KOPT-K1 (cell line): Measurements from ENCODE around the gene SUCLG2.
"Not testable (repeated sequence)": the region's sequence is repeated elsewhere in the genome, so short reads cannot be mapped to it uniquely, and the experiment has no call there.

Source experiments
- H3K27ac ChIP-seq: fragments of 200-600 bp; sonication (generic); 2 replicates; pipeline ENCODE4 v1.5.1; 2016; ENCODE audit warnings: antibody characterized with exemption, mild to moderate bottlenecking, low read depth, low read length; ENCODE audit not compliant: poor library complexity, severe bottlenecking
- H3K36me3 ChIP-seq: fragments of 200-600 bp; sonication (generic); 2 replicates; pipeline ENCODE4 v1.5.1; 2017; ENCODE audit warnings: antibody characterized with exemption, mild to moderate bottlenecking, low read length, moderate library complexity; ENCODE audit not compliant: insufficient read depth
- H3K9me3 ChIP-seq: fragments of 200-600 bp; sonication (generic); 2 replicates; pipeline ENCODE4 v1.5.1; 2017; ENCODE audit warnings: antibody characterized with exemption, low read length, mild to moderate bottlenecking; ENCODE audit not compliant: insufficient read depth, poor library complexity, severe bottlenecking

SUCLG2 gene

GRCh38 chr3:67576441-67576840 lies 78.0 kb downstream of the SUCLG2 start:
- Histone ChIP-seq H3K9me3 (no peaks in the 10 kb centered on the region), H3K27ac (no peak overlapping the region), H3K36me3 (0 out of 2 replicates have a peak, but pooled peaks cover 5% of the 10 kb centered on the region)

DNA sequence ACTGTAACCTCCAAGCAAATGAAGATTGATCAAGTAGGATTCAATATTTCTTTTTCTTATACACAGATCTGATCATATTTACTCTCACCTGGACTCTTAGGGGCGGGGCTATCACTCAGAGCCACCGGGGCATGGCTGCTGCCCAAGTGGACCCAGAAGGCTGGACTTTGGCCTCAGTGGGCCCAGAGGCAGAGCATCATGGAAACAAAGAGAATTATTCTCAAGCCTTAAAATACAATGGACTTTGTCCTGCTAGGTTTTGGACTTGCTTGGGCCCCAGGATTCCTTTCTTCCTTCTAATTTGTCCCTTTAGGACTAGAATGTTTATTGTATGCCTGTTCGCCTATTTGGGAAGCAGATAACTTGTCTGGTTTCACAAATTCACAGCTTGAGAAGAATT lies 85.1 kb downstream of the SUCLG2 start:
- H3K9me3 ChIP-seq: peaks cover 13% of the 10 kb centered on the region
- H3K36me3 ChIP-seq: peaks cover 11% of the 10 kb centered on the region; the same call in 1 of the 2 replicates
- H3K27ac ChIP-seq: no peak overlapping the region

DNA sequence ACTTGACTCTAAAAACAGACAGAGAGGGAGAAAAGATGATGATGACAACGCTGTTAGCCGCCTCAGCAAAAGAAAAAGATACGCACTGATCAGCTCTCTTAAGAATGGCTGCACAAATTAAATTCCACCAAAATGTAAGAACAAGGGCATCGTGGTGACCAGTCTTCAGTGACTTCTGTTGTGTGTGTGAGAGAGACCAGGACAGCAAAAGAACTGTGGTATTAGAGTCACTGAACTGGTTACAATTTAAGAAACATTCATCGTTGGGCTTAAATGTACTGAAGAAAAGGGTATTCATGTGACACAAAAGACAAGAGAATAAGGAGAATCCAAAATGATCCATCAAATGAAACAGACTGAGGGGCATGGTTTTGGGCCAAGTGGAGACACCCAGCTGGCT lies 86.5 kb downstream of the SUCLG2 start:
- Histone ChIP-seq H3K9me3 (peaks cover 13% of the 10 kb centered on the region), H3K27ac (no peak overlapping the region), H3K36me3 (peaks cover 6% of the 10 kb centered on the region; the same call in 1 of the 2 replicates)

GRCh38 chr3:67564973-67565372 lies 89.4 kb downstream of the SUCLG2 start:
- no peak overlapping the region for H3K27ac ChIP-seq
- no peaks in the 10 kb centered on the region for H3K36me3 ChIP-seq
- H3K9me3 ChIP-seq: no peaks in the 10 kb centered on the region

- Histone ChIP-seq H3K27ac (no peak overlapping the region), H3K9me3 (no peaks in the 10 kb centered on the region), H3K36me3 (no peaks in the 10 kb centered on the region)
These were observed 90.4 kb downstream of the SUCLG2 start for GRCh38 chr3:67564008-67564407.

DNA sequence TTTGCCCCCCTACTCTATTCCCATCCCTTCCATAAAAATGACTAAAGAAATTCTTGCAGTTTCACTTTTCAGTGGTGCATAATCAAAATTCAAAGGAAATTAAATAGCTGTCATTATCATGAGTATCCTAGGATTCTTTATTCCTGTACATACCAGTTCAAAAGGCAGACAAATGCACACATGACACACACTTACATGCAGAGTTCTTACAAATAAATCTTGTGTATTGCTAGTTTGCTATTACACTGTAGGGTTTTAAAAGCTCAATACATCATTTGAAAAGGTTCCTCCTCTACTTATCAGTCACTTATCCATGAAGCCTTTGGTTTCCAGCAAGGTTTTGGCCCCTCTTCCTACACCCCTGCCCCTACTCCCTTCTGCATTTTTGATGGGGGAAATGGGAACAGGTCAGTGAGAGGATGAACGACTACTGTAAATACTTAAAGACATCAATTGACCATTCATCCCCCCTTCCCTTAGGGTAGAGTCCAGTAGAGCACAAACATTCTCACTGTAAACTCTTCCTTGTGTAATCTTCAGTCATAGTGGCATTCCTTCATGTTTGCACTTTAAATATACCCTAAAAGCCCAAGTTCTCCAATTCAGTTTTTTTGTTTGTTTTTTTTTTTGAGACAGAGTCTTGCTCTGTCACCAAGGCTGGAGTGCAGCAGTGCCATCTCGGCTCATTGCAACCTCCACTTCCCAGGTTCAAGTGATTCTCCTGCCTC lies 92.6 kb downstream of the SUCLG2 start:
- no peaks in the 10 kb centered on the region for H3K36me3 ChIP-seq
- H3K27ac ChIP-seq: no peak overlapping the region
- H3K9me3 ChIP-seq: no peaks in the 10 kb centered on the region

- Histone ChIP-seq H3K9me3 (no peaks in the 10 kb centered on the region), H3K36me3 (no peaks in the 10 kb centered on the region), H3K27ac (no peak overlapping the region)
These were observed 93.1 kb downstream of the SUCLG2 start for GRCh38 chr3:67561266-67561665.

GRCh38 chr3:67559029-67559605 lies 95.3 kb downstream of the SUCLG2 start:
- Histone ChIP-seq H3K27ac (no peak overlapping the region), H3K9me3 (no peaks in the 10 kb centered on the region), H3K36me3 (no peaks in the 10 kb centered on the region)

- no peaks in the 10 kb centered on the region for H3K36me3 ChIP-seq
- H3K27ac ChIP-seq: no peak overlapping the region
- no peaks in the 10 kb centered on the region for H3K9me3 ChIP-seq
These were observed 96.0 kb downstream of the SUCLG2 start for GRCh38 chr3:67558426-67558825.

DNA sequence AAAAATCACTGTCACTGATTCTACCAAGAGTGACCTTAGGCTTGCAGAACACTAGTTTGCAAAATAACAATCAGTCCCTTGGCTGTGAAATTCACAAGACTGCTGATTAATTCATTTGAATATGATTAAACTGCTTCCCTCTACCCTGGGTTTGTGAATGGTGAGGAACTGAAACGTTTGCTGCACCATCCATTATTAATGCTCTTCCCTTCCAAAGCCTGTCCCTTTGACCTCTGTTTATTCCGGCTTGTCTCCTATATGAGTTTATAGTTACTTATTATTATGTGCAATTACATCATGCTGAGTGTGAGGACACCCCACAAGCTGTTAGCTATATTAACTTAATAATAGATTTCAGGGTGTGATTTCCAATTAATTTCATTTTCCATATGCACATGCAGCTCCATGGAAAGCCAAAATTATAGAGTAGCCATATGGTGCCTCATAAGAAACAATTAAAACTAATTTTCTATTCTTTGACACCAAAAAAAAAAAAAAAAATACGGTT lies 96.5 kb downstream of the SUCLG2 start:
- H3K36me3 ChIP-seq: no peaks in the 10 kb centered on the region
- H3K9me3 ChIP-seq: no peaks in the 10 kb centered on the region
- H3K27ac ChIP-seq: no peak overlapping the region

GRCh38 chr3:67551361-67552016 lies 102.9 kb downstream of the SUCLG2 start:
- no peaks in the 10 kb centered on the region for H3K36me3 ChIP-seq
- no peak overlapping the region for H3K27ac ChIP-seq
- H3K9me3 ChIP-seq: no peaks in the 10 kb centered on the region

DNA sequence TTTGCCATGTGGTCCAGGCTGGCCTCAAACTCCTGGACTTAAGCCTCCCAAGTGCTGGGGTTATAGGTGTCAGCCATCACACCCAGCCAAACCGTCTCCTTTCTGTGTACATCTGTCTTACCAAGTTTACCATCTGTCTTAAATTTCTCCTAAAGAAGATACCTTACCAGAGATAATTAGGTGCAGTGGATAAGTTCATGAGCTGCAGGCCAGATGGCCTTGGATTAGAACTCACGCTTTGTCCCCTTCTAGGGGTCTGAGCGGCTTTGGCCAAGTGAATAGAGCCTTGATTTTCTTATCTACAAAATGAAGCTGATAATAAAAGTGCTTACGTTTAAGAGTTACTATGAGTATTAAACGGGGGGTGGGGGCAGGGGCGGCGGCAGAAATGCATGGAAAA lies 103.9 kb downstream of the SUCLG2 start:
- no peak overlapping the region for H3K27ac ChIP-seq
- H3K9me3 ChIP-seq: no peaks in the 10 kb centered on the region
- H3K36me3 ChIP-seq: no peaks in the 10 kb centered on the region

DNA sequence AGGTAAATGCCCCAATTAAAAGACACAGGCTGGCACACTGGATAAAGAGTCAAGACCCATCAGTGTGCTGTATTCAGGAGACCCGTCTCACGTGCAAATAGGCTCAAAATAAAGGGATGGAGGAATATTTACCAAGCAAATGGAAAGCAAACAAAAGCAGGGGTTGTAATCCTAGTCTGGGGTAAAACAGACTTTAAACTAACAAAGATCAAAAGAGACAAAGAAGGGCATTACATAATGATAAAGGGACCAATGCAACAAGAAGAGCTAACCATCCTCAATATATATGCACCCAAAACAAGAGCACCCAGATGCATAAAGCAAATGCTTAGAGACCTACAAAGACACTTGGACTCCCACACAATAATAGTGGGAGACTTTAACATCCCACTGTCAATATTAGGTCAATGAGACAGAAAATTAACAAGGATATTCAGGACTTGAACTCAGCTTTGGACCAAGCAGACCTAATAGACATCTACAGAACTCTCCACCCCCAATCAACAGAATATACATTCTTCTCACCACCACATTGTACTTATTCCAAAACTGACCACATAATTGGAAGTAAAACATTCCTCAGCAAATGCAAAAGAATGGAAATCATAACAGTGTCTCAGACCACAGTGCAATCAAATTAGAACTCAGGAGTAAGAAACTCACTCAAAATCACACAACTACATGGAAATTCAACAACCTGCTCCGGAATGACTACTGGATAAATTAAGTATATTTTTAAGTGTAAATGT lies 111.7 kb downstream of the SUCLG2 start:
- peaks cover 10% of the 10 kb centered on the region for H3K9me3 ChIP-seq
- not testable (repeated sequence) for H3K27ac ChIP-seq

GRCh38 chr3:67540198-67540894 lies 114.1 kb downstream of the SUCLG2 start:
- Histone ChIP-seq H3K36me3 (no peaks in the 10 kb centered on the region), H3K27ac (no peak overlapping the region), H3K9me3 (peaks cover 14% of the 10 kb centered on the region)

More for the DNA sequence above, 111.7 kb downstream of the SUCLG2 start:
- not testable (repeated sequence) for H3K36me3 ChIP-seq
